Body of pancreas (tissue), 4 donors: ENCODE measurements around the gene BEST4.

Experiments
- CTCF ChIP-seq, 7 experiments: fragments of 450-650 bp in 4 of 7; fragments of 200-600 bp in 3 of 7; sonication (generic) in 3 of 7; IDR thresholded peaks; one replicate each; pipeline ENCODE4 v1.5.1; 2016 to 2019; ENCODE audit warnings: antibody characterized with exemption in 7 of 7
- POLR2A ChIP-seq, 3 donors: fragments of 450-650 bp; IDR thresholded peaks; one replicate each; pipeline ENCODE4 v1.6.1; 2016; ENCODE audit warnings: antibody characterized with exemption in 3 of 3, mild to moderate bottlenecking in 2 of 3

- TF ChIP-seq CTCF (IDR thresholded peaks at IDR 0.05) (no peak), POLR2A (IDR thresholded peaks at IDR 0.05) (no peak)
These were observed 46.4 kb upstream of the BEST4 start for GRCh38 chr1:44834328-44834727.
